ENCODE data around the gene CAMTA1.

The CAMTA1 gene

DNA sequence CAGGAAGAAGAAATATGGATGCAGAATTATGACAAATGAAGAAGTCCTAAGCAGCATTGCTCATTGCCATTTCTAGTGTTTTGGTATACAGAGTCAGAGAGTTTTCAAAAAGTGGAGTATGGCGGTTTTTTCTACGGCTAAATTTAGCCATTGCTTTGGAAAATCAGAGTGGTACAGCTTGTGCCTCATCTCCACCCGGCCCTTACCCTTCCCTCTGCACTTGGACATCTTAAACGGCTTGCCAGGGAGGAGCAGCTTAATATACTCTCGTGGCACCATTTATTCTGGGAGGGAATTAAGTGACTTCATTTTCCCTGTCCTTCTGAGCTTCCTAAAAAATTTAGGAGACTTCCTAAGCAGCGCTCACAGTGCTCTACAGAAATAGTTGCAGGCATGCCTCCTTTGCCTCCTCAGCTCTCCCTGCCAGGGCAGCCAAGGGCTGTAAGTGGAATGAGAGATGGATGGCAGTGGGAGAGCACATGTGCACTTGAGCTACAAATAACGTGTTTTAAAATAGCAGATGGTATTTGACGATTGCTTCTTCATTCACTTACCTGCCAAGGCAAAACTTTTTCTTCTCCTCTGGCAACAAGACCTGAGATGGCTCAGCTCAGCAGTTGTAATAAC is 934.3 kb downstream of the CAMTA1 start:
- Histone ChIP-seq H3K4me1 (ENCODE audit: control insufficient read depth, low read depth, low read length) (peaks cover 7% of the 10 kb centered on the region), H3K36me3 (ENCODE audit: control insufficient read depth, low read depth, low read length) (no peaks in the 10 kb centered on the region), H3K27me3 (ENCODE audit: control insufficient read depth, insufficient read depth, low read length) (peaks cover 33% of the 10 kb centered on the region), H3K9ac (ENCODE audit: low read length) (no peak overlapping the region), H3K4me3 (ENCODE audit: low read length) (no peak overlapping the region), H3K27ac (ENCODE audit: low read length) (no peak overlapping the region), H3K9me3 (ENCODE audit: control insufficient read depth, low read depth, low read length) (no peaks in the 10 kb centered on the region)

DNA sequence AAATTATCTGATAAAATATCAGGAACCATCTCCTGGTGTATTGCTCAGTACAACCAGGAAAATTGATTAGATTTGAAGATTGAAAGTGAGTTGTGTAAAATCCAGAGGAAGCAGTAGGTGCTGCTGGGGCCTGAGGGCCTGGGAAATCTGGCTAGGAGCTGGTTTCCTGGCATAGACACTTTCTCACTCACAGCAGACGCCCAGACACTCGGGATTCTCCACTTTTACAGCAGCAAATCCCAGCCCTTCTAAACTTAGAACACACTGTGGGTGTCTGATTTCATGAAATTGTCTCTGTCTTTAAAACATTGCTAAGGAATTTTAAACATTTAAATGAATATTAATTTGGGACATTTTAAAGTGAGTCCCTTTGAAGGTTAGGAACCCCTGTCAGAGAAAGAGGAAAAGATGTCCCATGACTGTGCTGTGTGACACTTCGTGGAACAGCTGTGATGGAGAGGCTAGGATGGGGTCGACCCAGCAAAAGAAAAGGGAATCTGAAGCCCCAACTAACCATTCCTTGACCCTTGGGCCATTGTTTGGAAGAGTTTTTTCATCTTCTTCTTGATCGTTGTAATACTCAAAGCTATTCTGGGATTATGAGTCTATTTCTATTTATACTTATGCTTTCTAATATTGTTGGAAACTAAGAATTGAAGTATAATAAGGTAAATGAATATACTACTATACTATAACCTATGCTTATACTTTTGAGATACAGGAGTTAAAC is 936.9 kb downstream of the CAMTA1 start:
- H3K36me3 ChIP-seq (ENCODE audit: control insufficient read depth, low read depth, low read length): no peaks in the 10 kb centered on the region
- H3K4me3 ChIP-seq (ENCODE audit: low read length): no peak overlapping the region
- no peak overlapping the region for H3K27ac ChIP-seq (ENCODE audit: low read length)
- peaks cover 28% of the 10 kb centered on the region for H3K27me3 ChIP-seq (ENCODE audit: control insufficient read depth, insufficient read depth, low read length)
- peaks cover 7% of the 10 kb centered on the region for H3K4me1 ChIP-seq (ENCODE audit: control insufficient read depth, low read depth, low read length)
- no peak overlapping the region for H3K9ac ChIP-seq (ENCODE audit: low read length)
- no peaks in the 10 kb centered on the region for H3K9me3 ChIP-seq (ENCODE audit: control insufficient read depth, low read depth, low read length)

- peaks cover 7% of the 10 kb centered on the region for H3K4me1 ChIP-seq (ENCODE audit: control insufficient read depth, low read depth, low read length)
- H3K9me3 ChIP-seq (ENCODE audit: control insufficient read depth, low read depth, low read length): no peaks in the 10 kb centered on the region
- peaks cover 26% of the 10 kb centered on the region for H3K27me3 ChIP-seq (ENCODE audit: control insufficient read depth, insufficient read depth, low read length)
- no peak overlapping the region for H3K27ac ChIP-seq (ENCODE audit: low read length)
- H3K36me3 ChIP-seq (ENCODE audit: control insufficient read depth, low read depth, low read length): no peaks in the 10 kb centered on the region
- no peak overlapping the region for H3K9ac ChIP-seq (ENCODE audit: low read length)
- H3K4me3 ChIP-seq (ENCODE audit: low read length): no peak overlapping the region
These were observed 937.4 kb downstream of the CAMTA1 start for GRCh38 chr1:7722670-7723012.

GRCh38 chr1:7726623-7727022 is 941.4 kb downstream of the CAMTA1 start:
- Histone ChIP-seq H3K36me3 (ENCODE audit: control insufficient read depth, low read depth, low read length) (no peaks in the 10 kb centered on the region), H3K9me3 (ENCODE audit: control insufficient read depth, low read depth, low read length) (no peaks in the 10 kb centered on the region), H3K4me1 (ENCODE audit: control insufficient read depth, low read depth, low read length) (no peaks in the 10 kb centered on the region), H3K9ac (ENCODE audit: low read length) (no peak overlapping the region), H3K4me3 (ENCODE audit: low read length) (no peak overlapping the region), H3K27me3 (ENCODE audit: control insufficient read depth, insufficient read depth, low read length) (no peaks in the 10 kb centered on the region), H3K27ac (ENCODE audit: low read length) (no peak overlapping the region)

- Histone ChIP-seq H3K36me3 (ENCODE audit: control insufficient read depth, low read depth, low read length) (no peaks in the 10 kb centered on the region), H3K27ac (ENCODE audit: low read length) (no peak overlapping the region), H3K9me3 (ENCODE audit: control insufficient read depth, low read depth, low read length) (no peaks in the 10 kb centered on the region), H3K9ac (ENCODE audit: low read length) (no peak overlapping the region), H3K27me3 (ENCODE audit: control insufficient read depth, insufficient read depth, low read length) (no peaks in the 10 kb centered on the region), H3K4me1 (ENCODE audit: control insufficient read depth, low read depth, low read length) (no peaks in the 10 kb centered on the region), H3K4me3 (ENCODE audit: low read length) (no peak overlapping the region)
These were observed 942.7 kb downstream of the CAMTA1 start for GRCh38 chr1:7727809-7728471.

GRCh38 chr1:7729761-7730160 is 944.5 kb downstream of the CAMTA1 start:
- Histone ChIP-seq H3K27ac (ENCODE audit: low read length) (no peak overlapping the region), H3K9me3 (ENCODE audit: control insufficient read depth, low read depth, low read length) (no peaks in the 10 kb centered on the region), H3K4me1 (ENCODE audit: control insufficient read depth, low read depth, low read length) (no peaks in the 10 kb centered on the region), H3K4me3 (ENCODE audit: low read length) (no peak overlapping the region), H3K9ac (ENCODE audit: low read length) (no peak overlapping the region), H3K36me3 (ENCODE audit: control insufficient read depth, low read depth, low read length) (no peaks in the 10 kb centered on the region), H3K27me3 (ENCODE audit: control insufficient read depth, insufficient read depth, low read length) (no peaks in the 10 kb centered on the region)

GRCh38 chr1:7732331-7732730 is 947.1 kb downstream of the CAMTA1 start:
- H3K4me1 ChIP-seq (ENCODE audit: control insufficient read depth, low read depth, low read length): no peaks in the 10 kb centered on the region
- H3K27me3 ChIP-seq (ENCODE audit: control insufficient read depth, insufficient read depth, low read length): no peaks in the 10 kb centered on the region
- H3K9me3 ChIP-seq (ENCODE audit: control insufficient read depth, low read depth, low read length): no peaks in the 10 kb centered on the region
- no peak overlapping the region for H3K27ac ChIP-seq (ENCODE audit: low read length)
- H3K36me3 ChIP-seq (ENCODE audit: control insufficient read depth, low read depth, low read length): peaks cover under 1% of the 10 kb centered on the region
- H3K4me3 ChIP-seq (ENCODE audit: low read length): no peak overlapping the region
- no peak overlapping the region for H3K9ac ChIP-seq (ENCODE audit: low read length)

- H3K27ac ChIP-seq (ENCODE audit: low read length): no peak overlapping the region
- no peak overlapping the region for H3K4me3 ChIP-seq (ENCODE audit: low read length)
- no peak overlapping the region for H3K9ac ChIP-seq (ENCODE audit: low read length)
- H3K27me3 ChIP-seq (ENCODE audit: control insufficient read depth, insufficient read depth, low read length): no peaks in the 10 kb centered on the region
- no peaks in the 10 kb centered on the region for H3K4me1 ChIP-seq (ENCODE audit: control insufficient read depth, low read depth, low read length)
- no peaks in the 10 kb centered on the region for H3K9me3 ChIP-seq (ENCODE audit: control insufficient read depth, low read depth, low read length)
- peaks cover 4% of the 10 kb centered on the region for H3K36me3 ChIP-seq (ENCODE audit: control insufficient read depth, low read depth, low read length)
These were observed 948.0 kb downstream of the CAMTA1 start for GRCh38 chr1:7733276-7733675.

DNA sequence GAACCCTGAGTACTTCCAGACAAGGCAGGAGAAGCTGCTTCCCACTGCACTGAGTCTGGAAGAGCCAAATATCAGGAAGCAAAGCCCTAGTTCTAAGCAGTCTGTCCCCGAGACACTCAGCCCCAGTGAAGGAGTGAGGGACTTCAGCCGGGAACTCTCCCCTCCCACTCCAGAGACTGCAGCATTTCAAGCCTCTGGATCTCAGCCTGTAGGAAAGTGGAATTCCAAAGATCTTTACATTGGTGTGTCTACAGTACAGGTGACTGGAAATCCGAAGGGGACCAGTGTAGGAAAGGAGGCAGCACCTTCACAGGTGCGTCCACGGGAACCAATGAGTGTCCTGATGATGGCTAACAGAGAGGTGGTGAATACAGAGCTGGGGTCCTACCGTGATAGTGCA is 952.8 kb downstream of the CAMTA1 start:
- no peak overlapping the region for H3K4me3 ChIP-seq (ENCODE audit: low read length)
- peaks cover 4% of the 10 kb centered on the region for H3K36me3 ChIP-seq (ENCODE audit: control insufficient read depth, low read depth, low read length)
- no peak overlapping the region for H3K9ac ChIP-seq (ENCODE audit: low read length)
- no peaks in the 10 kb centered on the region for H3K27me3 ChIP-seq (ENCODE audit: control insufficient read depth, insufficient read depth, low read length)
- H3K4me1 ChIP-seq (ENCODE audit: control insufficient read depth, low read depth, low read length): no peaks in the 10 kb centered on the region
- H3K9me3 ChIP-seq (ENCODE audit: control insufficient read depth, low read depth, low read length): no peaks in the 10 kb centered on the region
- no peak overlapping the region for H3K27ac ChIP-seq (ENCODE audit: low read length)

DNA sequence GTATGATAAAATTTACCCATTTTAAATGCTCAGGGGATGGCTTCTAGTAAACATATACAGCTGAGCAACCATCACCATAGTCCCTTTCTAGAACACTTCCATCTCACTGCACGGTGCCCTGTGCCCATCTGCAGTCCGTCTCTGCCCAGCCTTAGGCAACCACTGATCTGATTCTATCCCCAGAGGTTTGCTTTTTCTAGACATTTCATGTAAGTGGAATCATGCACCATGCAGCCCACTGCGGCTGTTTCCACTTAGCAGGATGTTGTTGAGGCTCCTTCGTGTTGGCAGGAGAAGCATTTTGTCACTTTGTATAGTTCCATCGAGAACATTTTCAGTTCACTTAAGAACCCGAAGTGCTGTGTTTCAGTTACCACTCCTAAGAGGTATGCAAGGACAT is 958.1 kb downstream of the CAMTA1 start:
- Histone ChIP-seq H3K27me3 (ENCODE audit: control insufficient read depth, insufficient read depth, low read length) (no peaks in the 10 kb centered on the region), H3K4me3 (ENCODE audit: low read length) (no peak overlapping the region), H3K36me3 (ENCODE audit: control insufficient read depth, low read depth, low read length) (no peaks in the 10 kb centered on the region), H3K27ac (ENCODE audit: low read length) (no peak overlapping the region), H3K9ac (ENCODE audit: low read length) (no peak overlapping the region), H3K4me1 (ENCODE audit: control insufficient read depth, low read depth, low read length) (no peaks in the 10 kb centered on the region), H3K9me3 (ENCODE audit: control insufficient read depth, low read depth, low read length) (no peaks in the 10 kb centered on the region)

DNA sequence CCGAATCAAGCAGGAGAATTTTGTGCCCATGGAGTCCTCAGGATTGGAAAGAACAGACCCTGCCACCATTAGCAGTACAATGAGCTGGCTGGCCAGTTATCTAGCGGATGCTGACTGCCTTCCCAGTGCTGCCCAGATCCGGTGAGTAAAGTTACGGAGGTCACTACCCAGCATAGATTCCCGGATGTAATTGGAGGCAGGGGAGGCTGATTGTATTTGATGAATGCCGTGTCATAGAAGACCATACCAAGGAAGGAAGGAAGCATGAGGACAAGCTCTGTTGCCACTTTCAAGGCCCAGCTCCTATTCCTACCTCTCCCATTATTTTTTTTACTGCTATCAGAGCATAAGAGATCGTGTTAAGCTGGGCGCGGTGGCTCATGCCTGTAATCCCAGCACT is 959.6 kb downstream of the CAMTA1 start:
- no peak overlapping the region for H3K27ac ChIP-seq (ENCODE audit: low read length)
- no peak overlapping the region for H3K4me3 ChIP-seq (ENCODE audit: low read length)
- no peaks in the 10 kb centered on the region for H3K36me3 ChIP-seq (ENCODE audit: control insufficient read depth, low read depth, low read length)
- H3K9ac ChIP-seq (ENCODE audit: low read length): no peak overlapping the region
- no peaks in the 10 kb centered on the region for H3K9me3 ChIP-seq (ENCODE audit: control insufficient read depth, low read depth, low read length)
- H3K27me3 ChIP-seq (ENCODE audit: control insufficient read depth, insufficient read depth, low read length): no peaks in the 10 kb centered on the region
- H3K4me1 ChIP-seq (ENCODE audit: control insufficient read depth, low read depth, low read length): no peaks in the 10 kb centered on the region

GRCh38 chr1:7745783-7746182 is 960.5 kb downstream of the CAMTA1 start:
- Histone ChIP-seq H3K36me3 (ENCODE audit: control insufficient read depth, low read depth, low read length) (no peaks in the 10 kb centered on the region), H3K4me1 (ENCODE audit: control insufficient read depth, low read depth, low read length) (no peaks in the 10 kb centered on the region), H3K27ac (ENCODE audit: low read length) (no peak overlapping the region), H3K9me3 (ENCODE audit: control insufficient read depth, low read depth, low read length) (no peaks in the 10 kb centered on the region), H3K9ac (ENCODE audit: low read length) (no peak overlapping the region), H3K27me3 (ENCODE audit: control insufficient read depth, insufficient read depth, low read length) (no peaks in the 10 kb centered on the region), H3K4me3 (ENCODE audit: low read length) (no peak overlapping the region)
